RPMI7951 (cell line): ENCODE measurements around the gene VAMP4. TPM values are rescaled to one million over a fixed set of nuclear protein-coding genes. Genes with fewer than 3 reads are reported as not detected.

Experiments
- DNase-seq: peaks from one replicate; pipeline ENCODE4 v3.0.0-alpha.2; 2012; ENCODE audit warnings: low read depth
- total RNA-seq: library from RNA; depleted of rRNA; stranded (reverse); fragments of >200 nt; shearing (Covaris generic); gene quantifications from 2 replicates; pipeline ENCODE4 v1.2.3, GENCODE V29; 2014; rRNA removed

VAMP4 gene
- total RNA-seq, 1 experiment from 2014 or later, result 13.1 TPM

- DNase-seq, result no peak
Measured at GRCh38 chr1:171652234-171652822, 89.5 kb downstream of the VAMP4 start, which contains the start of gene MYOC. MYOC (minus strand) TSS chr1:171652688; CDS start chr1:171652611, 77 bp downstream.

Other genes starting within 250 kb of the VAMP4 start
- gene MYOCOS, start 119.8 kb downstream of the VAMP4 start, total RNA-seq, result not detected in 2 replicates
- gene MYOC, start 89.4 kb downstream of the VAMP4 start, total RNA-seq, result not detected in 2 replicates
- 16.7 and 22.0 TPM in 2 replicates for gene METTL13, start 39.6 kb upstream of the VAMP4 start, total RNA-seq
- gene DNM3, start 99.4 kb upstream of the VAMP4 start, total RNA-seq, result 1.7 and 4.1 TPM in 2 replicates